ENCODE measurements around the gene TESK1. TPM values are rescaled to one million over a fixed set of nuclear protein-coding genes. Genes with fewer than 3 reads are reported as not detected.

Gene TESK1
- total RNA-seq, 1 donor from 2014 or later, result 28.7 TPM

- H3K9me3 Mint-ChIP-seq (ENCODE audit: unreplicated experiment), result peaks cover 4% of the 10 kb centered on the region
- peaks cover 17% of the 10 kb centered on the region for H3K27me3 Mint-ChIP-seq (ENCODE audit: unreplicated experiment)
Observed at GRCh38 chr9:35619800-35620158, 14.7 kb downstream of the TESK1 start.

GRCh38 chr9:35627575-35627974, 22.5 kb downstream of the TESK1 start:
- no peaks in the 10 kb centered on the region for H3K36me3 Mint-ChIP-seq (ENCODE audit: unreplicated experiment)
- no peaks in the 10 kb centered on the region for H3K27me3 Mint-ChIP-seq (ENCODE audit: unreplicated experiment)
- no peaks in the 10 kb centered on the region for H3K4me1 Mint-ChIP-seq (ENCODE audit: low read depth, unreplicated experiment)
- no peak for DNase-seq
- H3K4me3 Mint-ChIP-seq (ENCODE audit: unreplicated experiment), result no peak overlapping the region
- no peaks in the 10 kb centered on the region for H3K9me3 Mint-ChIP-seq (ENCODE audit: unreplicated experiment)
- H3K27ac Mint-ChIP-seq (ENCODE audit: unreplicated experiment), result no peak overlapping the region
- TF ChIP-seq CTCF (IDR thresholded peaks at IDR 0.05; ENCODE audit: partially characterized antibody, unreplicated experiment), result no peak

More at GRCh38 chr9:35619800-35620158, 14.7 kb downstream of the TESK1 start:
- H3K27ac Mint-ChIP-seq (ENCODE audit: unreplicated experiment), result peak overlapping the region; percentile 12
- no peak for DNase-seq
- no peak for TF ChIP-seq CTCF (IDR thresholded peaks at IDR 0.05; ENCODE audit: partially characterized antibody, unreplicated experiment)
- peaks cover 6% of the 10 kb centered on the region for H3K4me1 Mint-ChIP-seq (ENCODE audit: low read depth, unreplicated experiment)
- no peak overlapping the region for H3K4me3 Mint-ChIP-seq (ENCODE audit: unreplicated experiment)
- peaks cover 8% of the 10 kb centered on the region for H3K36me3 Mint-ChIP-seq (ENCODE audit: unreplicated experiment)

GRCh38 chr9:35628389-35628991, 23.4 kb downstream of the TESK1 start:
- Mint-ChIP-seq H3K27me3 (ENCODE audit: unreplicated experiment) (no peaks in the 10 kb centered on the region), H3K9me3 (ENCODE audit: unreplicated experiment) (no peaks in the 10 kb centered on the region), H3K4me1 (ENCODE audit: low read depth, unreplicated experiment) (no peaks in the 10 kb centered on the region), H3K4me3 (ENCODE audit: unreplicated experiment) (no peak overlapping the region), H3K36me3 (ENCODE audit: unreplicated experiment) (no peaks in the 10 kb centered on the region), H3K27ac (ENCODE audit: unreplicated experiment) (no peak overlapping the region)
- no peak for TF ChIP-seq CTCF (IDR thresholded peaks at IDR 0.05; ENCODE audit: partially characterized antibody, unreplicated experiment)
- no peak for DNase-seq

- Mint-ChIP-seq H3K36me3 (ENCODE audit: unreplicated experiment) (no peaks in the 10 kb centered on the region), H3K27ac (ENCODE audit: unreplicated experiment) (no peak overlapping the region), H3K27me3 (ENCODE audit: unreplicated experiment) (no peaks in the 10 kb centered on the region), H3K9me3 (ENCODE audit: unreplicated experiment) (no peaks in the 10 kb centered on the region), H3K4me1 (ENCODE audit: low read depth, unreplicated experiment) (no peaks in the 10 kb centered on the region), H3K4me3 (ENCODE audit: unreplicated experiment) (no peak overlapping the region)
- DNase-seq, result no peak
- no peak for TF ChIP-seq CTCF (IDR thresholded peaks at IDR 0.05; ENCODE audit: partially characterized antibody, unreplicated experiment)
Observed at GRCh38 chr9:35629597-35629996, 24.5 kb downstream of the TESK1 start.

GRCh38 chr9:35635730-35636129, 30.7 kb downstream of the TESK1 start:
- Mint-ChIP-seq H3K9me3 (ENCODE audit: unreplicated experiment) (peaks cover 2% of the 10 kb centered on the region), H3K4me3 (ENCODE audit: unreplicated experiment) (no peak overlapping the region)
- TF ChIP-seq CTCF (IDR thresholded peaks at IDR 0.05; ENCODE audit: partially characterized antibody, unreplicated experiment), result no peak

More at GRCh38 chr9:35635730-35636129, 30.7 kb downstream of the TESK1 start:
- peaks cover 2% of the 10 kb centered on the region for H3K4me1 Mint-ChIP-seq (ENCODE audit: low read depth, unreplicated experiment)
- H3K27ac Mint-ChIP-seq (ENCODE audit: unreplicated experiment), result no peak overlapping the region
- DNase-seq, result no peak
- H3K36me3 Mint-ChIP-seq (ENCODE audit: unreplicated experiment), result peaks cover 19% of the 10 kb centered on the region
- H3K27me3 Mint-ChIP-seq (ENCODE audit: unreplicated experiment), result no peaks in the 10 kb centered on the region

Data from glutamatergic neuron (in vitro differentiated cells).